Liver (tissue), 9 donors: ENCODE results near the gene ATP11C. TPM values are rescaled to one million over a fixed set of nuclear protein-coding genes. Genes with fewer than 3 reads are reported as not detected.

Experiments used
- DNase-seq: peaks from one replicate; pipeline ENCODE4 v3.0.0-alpha.2; 2017; ENCODE audit warnings: low spot score
- H3K27ac ChIP-seq, 2 donors: one replicate each; pipeline ENCODE4 v1.7.0; 2013; ENCODE audit warnings: inconsistent platforms in 2 of 2, low read length in 2 of 2, control low read depth in 1 of 2, low read depth in 1 of 2, mild to moderate bottlenecking in 1 of 2
- H3K27me3 ChIP-seq, 4 donors: one replicate each; pipeline versions ENCODE4 v1.6.1 to v1.7.0; 2013; ENCODE audit warnings: low read length in 3 of 4, inconsistent platforms in 1 of 4, mild to moderate bottlenecking in 1 of 4, moderate library complexity in 1 of 4; ENCODE audit not compliant: control insufficient read depth in 4 of 4, insufficient read depth in 4 of 4
- H3K36me3 ChIP-seq, 4 donors: one replicate each; pipeline versions ENCODE4 v1.6.1 to v1.7.0; 2013; ENCODE audit warnings: low read length in 3 of 4, mild to moderate bottlenecking in 3 of 4, low read depth in 1 of 4, moderate library complexity in 1 of 4; ENCODE audit not compliant: control insufficient read depth in 4 of 4, insufficient read depth in 3 of 4
- H3K4me1 ChIP-seq, 4 donors: one replicate each; pipeline versions ENCODE4 v1.6.1 to v1.7.0; 2013; ENCODE audit warnings: low read length in 3 of 4, mild to moderate bottlenecking in 3 of 4, moderate library complexity in 1 of 4; ENCODE audit not compliant: control insufficient read depth in 4 of 4, insufficient read depth in 4 of 4
- H3K4me3 ChIP-seq, 3 donors: one replicate each; pipeline versions ENCODE4 v1.6.1 to v1.7.0; 2013; ENCODE audit warnings: low read length in 3 of 3, control low read depth in 1 of 3, low read depth in 1 of 3, mild to moderate bottlenecking in 1 of 3
- H3K9ac ChIP-seq, 2 donors: one replicate each; pipeline ENCODE4 v1.7.0; 2013; ENCODE audit warnings: low read length in 2 of 2, mild to moderate bottlenecking in 2 of 2, moderate library complexity in 2 of 2, control low read depth in 1 of 2, low read depth in 1 of 2
- H3K9me3 ChIP-seq, 4 donors: one replicate each; pipeline versions ENCODE4 v1.6.1 to v1.7.0; 2013; ENCODE audit warnings: low read length in 3 of 4; ENCODE audit not compliant: control insufficient read depth in 4 of 4
- ATF3 ChIP-seq: IDR thresholded peaks from 2 replicates; pipeline ENCODE4 v1.6.1; 2016; ENCODE audit warnings: antibody characterized with exemption
- CTCF ChIP-seq: fragments of 150-350 bp; IDR thresholded peaks from 2 replicates; pipeline ENCODE4 v1.5.1; 2017; ENCODE audit warnings: improper control_type of control experiment, low read depth, low read length; ENCODE audit not compliant: missing input control
- EGR1 ChIP-seq, 2 donors: IDR thresholded peaks; 2 replicates each; pipeline ENCODE4 v1.6.1; 2016 to 2018; ENCODE audit warnings: antibody characterized with exemption in 2 of 2, low read depth in 2 of 2
- FOXA1 ChIP-seq: IDR thresholded peaks from 2 replicates; pipeline ENCODE4 v1.6.1; 2016; ENCODE audit warnings: antibody characterized with exemption
- FOXA2 ChIP-seq: IDR thresholded peaks from 2 replicates; pipeline ENCODE4 v1.6.1; 2016; ENCODE audit warnings: antibody characterized with exemption
- GABPA ChIP-seq, 2 donors: IDR thresholded peaks in 1 of 2; conservative IDR thresholded peaks in 1 of 2; 2 replicates each; pipeline ENCODE4 v1.6.1; 2016; ENCODE audit warnings: antibody characterized with exemption in 2 of 2, mild to moderate bottlenecking in 1 of 2, moderate library complexity in 1 of 2
- HNF4A ChIP-seq, 2 donors: conservative IDR thresholded peaks; 2 replicates each; pipeline ENCODE4 v1.6.1; 2016; ENCODE audit warnings: antibody characterized with exemption in 2 of 2, mild to moderate bottlenecking in 2 of 2
- HNF4G ChIP-seq: IDR thresholded peaks from 2 replicates; pipeline ENCODE4 v1.6.1; 2016; ENCODE audit warnings: antibody characterized with exemption
- JUND ChIP-seq, 2 donors: IDR thresholded peaks; 2 replicates each; pipeline ENCODE4 v1.6.1; 2016; ENCODE audit warnings: antibody characterized with exemption in 2 of 2
- NR2F2 ChIP-seq: IDR thresholded peaks from 2 replicates; pipeline ENCODE4 v1.6.1; 2016; ENCODE audit warnings: antibody characterized with exemption
- RAD21 ChIP-seq, 2 donors: IDR thresholded peaks; 2 replicates each; pipeline ENCODE4 v1.6.1; 2016; ENCODE audit warnings: antibody characterized with exemption in 2 of 2, mild to moderate bottlenecking in 2 of 2
- REST ChIP-seq: IDR thresholded peaks from 2 replicates; pipeline ENCODE4 v1.6.1; 2016; ENCODE audit warnings: antibody characterized with exemption, mild to moderate bottlenecking
- RXRA ChIP-seq, 2 donors: IDR thresholded peaks; 2 replicates each; pipeline ENCODE4 v1.6.1; 2017 to 2018; ENCODE audit warnings: antibody characterized with exemption in 2 of 2, mild to moderate bottlenecking in 1 of 2
- TAF1 ChIP-seq: conservative IDR thresholded peaks from 2 replicates; pipeline ENCODE4 v1.6.1; 2016; ENCODE audit warnings: antibody characterized with exemption, mild to moderate bottlenecking
- YY1 ChIP-seq: IDR thresholded peaks from 2 replicates; pipeline ENCODE4 v1.6.1; 2016; ENCODE audit warnings: antibody characterized with exemption, mild to moderate bottlenecking
- ZBTB33 ChIP-seq: IDR thresholded peaks from 2 replicates; pipeline ENCODE4 v1.6.1; 2016; ENCODE audit warnings: antibody characterized with exemption
- WGBS: extraction: QIAGEN DNeasy Blood & Tissue Kit; methylation state at CpG from one replicate; pipeline ENCODE4 v1.1.7; 2013; 5-methylcytosine and 5-hydroxymethylcytosine counted together
- polyA plus RNA-seq, 2 donors: library from polyadenylated mRNA; stranded (reverse) in 1 of 2; unstranded in 1 of 2; fragments of 200-250 nt in 1 of 2; fragments of >200 nt in 1 of 2; fragmentation: Nextera tagmentation in 1 of 2; extraction: Ambion mirVana in 1 of 2; gene quantifications; one replicate each; pipeline versions ENCODE4 v1.2.1 to v1.2.3, GENCODE V29; 2013 to 2015
- total RNA-seq, 2 donors: library from RNA; depleted of rRNA; stranded (reverse); fragments of >200 nt; gene quantifications; one replicate each; pipeline ENCODE4 v1.2.3, GENCODE V29; 2014
- TF ChIP-seq, protein P1 (sequence below): IDR thresholded peaks from 2 replicates; pipeline ENCODE4 v1.6.1; 2016; ENCODE audit warnings: antibody characterized with exemption
- donor health status: healthy.
- donor health status: healthy.
- donor health status: healthy.
- donor health status: healthy.
- donor health status: healthy.

ATP11C gene
- total and polyA plus RNA-seq, 4 donors: 11.8 to 52.1 (median 18.9) TPM

DNA sequence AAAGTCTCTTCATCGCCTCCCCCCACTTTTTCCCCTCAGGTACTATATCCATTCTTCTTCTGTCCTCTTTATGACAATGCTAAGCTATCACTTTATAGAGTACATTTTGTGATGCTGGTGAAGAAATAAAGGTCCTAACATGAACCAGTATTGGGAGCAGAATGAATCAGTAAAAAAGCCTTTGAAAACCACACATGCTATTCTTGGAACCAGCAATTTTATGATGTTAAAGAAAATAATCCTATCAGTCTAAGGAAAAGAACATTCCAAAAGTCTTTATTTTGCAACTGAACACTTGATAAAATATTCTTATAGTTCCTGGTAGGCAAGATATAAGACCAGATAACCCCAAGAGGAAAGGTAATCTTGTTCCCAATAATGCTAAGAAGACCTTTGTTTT is 117.1 kb downstream of the ATP11C start:
- Histone ChIP-seq H3K36me3 (peaks cover 0 to 9% (median 2%) of the 10 kb centered on the region in 4 donors), H3K4me3 (no peak overlapping the region), H3K27ac (no peak overlapping the region), H3K9ac (no peak overlapping the region), H3K4me1 (no peaks in the 10 kb centered on the region), H3K9me3 (no peaks in the 10 kb centered on the region), H3K27me3 (no peaks in the 10 kb centered on the region)
- WGBS: 100% methylated on average over 1 of the region's 1 CpG
- no peak for TF ChIP-seq HNF4G
- no peak for TF ChIP-seq RAD21 (IDR thresholded peaks at IDR 0.05)
- TF ChIP-seq FOXA1: no peak
- no peak for TF ChIP-seq YY1
- DNase-seq: no peak

DNA sequence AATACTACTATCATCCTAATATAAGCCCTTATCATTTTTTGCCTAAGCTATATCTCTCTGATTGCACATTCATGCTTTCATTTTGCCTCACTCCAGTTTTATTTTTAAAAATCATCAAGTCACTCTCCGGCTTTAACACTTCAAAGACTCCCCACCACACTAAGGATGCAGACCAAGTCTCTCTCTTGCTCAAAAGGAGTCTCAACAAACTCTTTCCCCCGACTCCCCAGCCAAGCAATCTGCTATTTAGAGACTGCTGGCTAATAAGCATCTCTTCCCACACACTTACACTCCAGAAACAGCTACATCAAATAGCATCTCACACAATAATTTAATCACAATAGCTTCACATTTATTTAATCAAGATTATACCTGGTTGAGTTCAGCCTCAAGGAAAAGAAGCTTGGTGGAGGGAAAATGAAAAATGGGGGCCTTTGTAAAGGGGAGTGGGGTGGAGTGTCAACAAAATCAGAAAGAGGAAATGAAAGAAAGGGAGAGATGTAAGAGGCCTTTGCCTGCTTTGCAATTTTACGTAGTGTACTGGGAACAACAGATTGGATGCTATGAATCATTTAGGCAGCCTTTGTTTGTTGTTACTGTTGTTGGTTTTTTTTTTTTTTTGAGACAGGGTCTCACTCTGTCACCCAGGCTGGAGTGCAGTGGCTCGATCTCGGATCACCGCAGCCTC is 120.8 kb downstream of the ATP11C start:
- H3K9me3 ChIP-seq: no peaks in the 10 kb centered on the region
- H3K27ac ChIP-seq: no peak overlapping the region
- no peak overlapping the region for H3K9ac ChIP-seq
- no peak for DNase-seq
- no peak for TF ChIP-seq YY1
- no peak for TF ChIP-seq FOXA2
- no peak for TF ChIP-seq TAF1
- no peak for TF ChIP-seq JUND (IDR thresholded peaks at IDR 0.05)
- TF ChIP-seq RAD21 (IDR thresholded peaks at IDR 0.05): no peak
- no peak for TF ChIP-seq REST
- no peak for TF ChIP-seq ZBTB33
- TF ChIP-seq, protein P1, sequence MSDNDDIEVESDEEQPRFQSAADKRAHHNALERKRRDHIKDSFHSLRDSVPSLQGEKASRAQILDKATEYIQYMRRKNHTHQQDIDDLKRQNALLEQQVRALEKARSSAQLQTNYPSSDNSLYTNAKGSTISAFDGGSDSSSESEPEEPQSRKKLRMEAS: no peak
- no peak for TF ChIP-seq NR2F2
- no peak for TF ChIP-seq EGR1 (IDR thresholded peaks at IDR 0.05; ENCODE audit: low read depth in 2 of 2)
- WGBS: 95% methylated on average over 6 of the region's 6 CpGs
- no peaks in the 10 kb centered on the region for H3K27me3 ChIP-seq
- peaks cover 0 to 6% (median under 1%) of the 10 kb centered on the region in 4 donors for H3K36me3 ChIP-seq
- no peaks in the 10 kb centered on the region for H3K4me1 ChIP-seq
- no peak overlapping the region for H3K4me3 ChIP-seq

GRCh38 chrX:139804482-139804881 is 128.4 kb downstream of the ATP11C start:
- 78% methylated on average over 1 of the region's 1 CpG for WGBS
- Histone ChIP-seq H3K27ac (no peak overlapping the region), H3K4me1 (no peaks in the 10 kb centered on the region), H3K9ac (no peak overlapping the region), H3K9me3 (no peaks in the 10 kb centered on the region), H3K27me3 (no peaks in the 10 kb centered on the region), H3K4me3 (no peak overlapping the region), H3K36me3 (peaks cover 0 to 16% (median 13%) of the 10 kb centered on the region in 4 donors)
- no peak for TF ChIP-seq FOXA1
- no peak for TF ChIP-seq YY1
- TF ChIP-seq, protein P1: no peak
- TF ChIP-seq GABPA (IDR thresholded peaks at IDR 0.05 in 1 of 2, conservative IDR thresholded peaks at IDR 0.05 in 1 of 2): no peak
- no peak for TF ChIP-seq RAD21 (IDR thresholded peaks at IDR 0.05)
- TF ChIP-seq JUND (IDR thresholded peaks at IDR 0.05): no peak
- no peak for TF ChIP-seq RXRA (IDR thresholded peaks at IDR 0.05)
- no peak for TF ChIP-seq EGR1 (IDR thresholded peaks at IDR 0.05; ENCODE audit: low read depth in 2 of 2)
- no peak for TF ChIP-seq HNF4A (conservative IDR thresholded peaks at IDR 0.05)
- TF ChIP-seq CTCF: no peak
- TF ChIP-seq ATF3: no peak
- TF ChIP-seq NR2F2: no peak
- DNase-seq: no peak
